Measurements from ENCODE around the gene GGTA1.

The GGTA1 gene

DNA sequence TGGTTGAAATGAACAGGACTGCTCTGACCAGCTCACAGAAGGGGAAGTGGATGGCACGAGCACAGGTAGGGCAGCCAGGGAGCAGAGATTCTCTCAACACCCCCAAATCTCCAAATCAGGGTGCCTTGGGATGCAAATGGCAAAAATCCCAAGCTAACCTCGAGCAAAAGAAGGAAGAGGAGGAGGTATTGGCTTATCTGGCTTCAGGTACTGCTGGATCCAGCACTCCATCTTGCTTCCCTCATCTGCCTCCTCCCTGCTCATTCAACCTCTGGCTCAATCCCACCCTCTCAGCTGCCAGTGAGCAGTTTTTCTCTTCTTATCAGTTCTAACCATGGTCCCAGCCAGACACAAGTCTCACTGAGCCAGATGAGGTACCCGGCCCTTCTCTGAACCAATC is 41.6 kb upstream of the GGTA1 start:
- CTCF ChIA-PET, result interaction anchor here (0.6 to 1.7 kb wide), 2 partner anchors 9 to 482 kb away, joined by 3 to 5 read pairs; no protein-coding TSS in a partner anchor
- no peak for TF ChIP-seq SP1 (IDR thresholded peaks at IDR 0.05)
- TF ChIP-seq CTBP1 (IDR thresholded peaks at IDR 0.05; ENCODE audit: borderline replicate concordance), result no peak
- TF ChIP-seq HDGF (IDR thresholded peaks at IDR 0.05; ENCODE audit: borderline replicate concordance), result no peak
- TF ChIP-seq ARNT (IDR thresholded peaks at IDR 0.05), result no peak
- no peak for TF ChIP-seq LEF1 (IDR thresholded peaks at IDR 0.05; ENCODE audit: borderline replicate concordance)
- TF ChIP-seq FOXA1 (IDR thresholded peaks at IDR 0.05), result no peak
- no peak for TF ChIP-seq ZNF384 (IDR thresholded peaks at IDR 0.05)
- TF ChIP-seq SUZ12 (IDR thresholded peaks at IDR 0.05), result no peak
- no peak for TF ChIP-seq NFRKB (IDR thresholded peaks at IDR 0.05)
- TF ChIP-seq, protein P1, sequence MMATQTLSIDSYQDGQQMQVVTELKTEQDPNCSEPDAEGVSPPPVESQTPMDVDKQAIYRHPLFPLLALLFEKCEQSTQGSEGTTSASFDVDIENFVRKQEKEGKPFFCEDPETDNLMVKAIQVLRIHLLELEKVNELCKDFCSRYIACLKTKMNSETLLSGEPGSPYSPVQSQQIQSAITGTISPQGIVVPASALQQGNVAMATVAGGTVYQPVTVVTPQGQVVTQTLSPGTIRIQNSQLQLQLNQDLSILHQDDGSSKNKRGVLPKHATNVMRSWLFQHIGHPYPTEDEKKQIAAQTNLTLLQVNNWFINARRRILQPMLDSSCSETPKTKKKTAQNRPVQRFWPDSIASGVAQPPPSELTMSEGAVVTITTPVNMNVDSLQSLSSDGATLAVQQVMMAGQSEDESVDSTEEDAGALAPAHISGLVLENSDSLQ (IDR thresholded peaks at IDR 0.05), result no peak
- no peak for TF ChIP-seq TARDBP (IDR thresholded peaks at IDR 0.05)
- TF ChIP-seq ELF4 (IDR thresholded peaks at IDR 0.05), result no peak
- TF ChIP-seq FOXM1 (IDR thresholded peaks at IDR 0.05; ENCODE audit: borderline replicate concordance), result no peak
- TF ChIP-seq BHLHE40 (IDR thresholded peaks at IDR 0.05; ENCODE audit: borderline replicate concordance), result no peak
- TF ChIP-seq FOXK2 (IDR thresholded peaks at IDR 0.05), result no peak
- DNase-seq (ENCODE audit: extremely low spot score), result no peak
- POLR2A ChIA-PET, result no interaction called here

DNA sequence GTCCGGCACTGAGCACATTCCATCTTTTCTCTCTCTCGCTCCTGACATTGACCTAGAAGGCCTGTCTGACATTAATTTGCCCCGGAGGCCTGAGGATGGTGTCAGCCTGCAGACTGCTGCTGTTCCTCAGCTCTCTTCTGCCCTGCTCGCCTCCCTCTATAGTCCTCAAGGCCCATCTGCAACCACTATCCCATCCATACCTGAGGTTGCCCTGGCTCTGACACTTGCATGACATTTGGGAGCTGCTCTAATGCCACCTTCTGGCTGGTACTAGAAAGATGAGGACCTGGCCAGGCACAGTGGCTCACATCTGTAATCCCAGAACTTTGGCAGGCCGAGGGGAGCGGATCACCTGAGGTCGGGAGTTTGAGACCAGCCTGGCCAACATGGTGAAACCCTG is 38.6 kb upstream of the GGTA1 start:
- DNase-seq (ENCODE audit: extremely low spot score), result no peak
- ChIA-PET CTCF (no interaction called here), POLR2A (no interaction called here)
- TF ChIP-seq ARNT (IDR thresholded peaks at IDR 0.05) (no peak), NFRKB (IDR thresholded peaks at IDR 0.05) (no peak), SP1 (IDR thresholded peaks at IDR 0.05) (no peak), L3MBTL2 (conservative IDR thresholded peaks at IDR 0.05) (no peak), ZNF384 (IDR thresholded peaks at IDR 0.05) (no peak), CTBP1 (IDR thresholded peaks at IDR 0.05; ENCODE audit: borderline replicate concordance) (no peak)

DNA sequence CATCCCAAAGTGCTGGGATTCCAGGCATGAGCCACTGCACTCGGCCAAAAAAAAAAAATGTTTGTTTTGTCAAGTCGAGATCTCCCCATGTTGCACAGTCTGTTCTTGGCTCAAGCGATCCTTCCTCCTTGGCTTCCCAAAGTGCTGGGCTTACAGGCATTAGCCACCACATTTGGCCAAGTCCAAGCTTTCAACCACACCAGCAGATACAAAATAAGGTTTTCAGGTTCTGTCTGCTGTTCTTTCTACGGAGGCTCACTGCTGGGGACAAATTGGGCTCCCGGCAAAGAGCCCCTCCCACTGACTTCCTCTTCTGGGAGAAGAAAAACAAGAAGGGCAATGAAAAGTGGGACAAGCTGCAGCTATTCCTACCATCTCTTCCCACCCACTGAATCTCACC is 37.6 kb upstream of the GGTA1 start:
- TF ChIP-seq FOXA1 (IDR thresholded peaks at IDR 0.05), result no peak
- TF ChIP-seq BHLHE40 (IDR thresholded peaks at IDR 0.05; ENCODE audit: borderline replicate concordance), result no peak
- TF ChIP-seq SUZ12 (IDR thresholded peaks at IDR 0.05), result no peak
- TF ChIP-seq L3MBTL2 (conservative IDR thresholded peaks at IDR 0.05), result no peak
- TF ChIP-seq NFRKB (IDR thresholded peaks at IDR 0.05), result no peak
- no peak for TF ChIP-seq ARNT (IDR thresholded peaks at IDR 0.05)
- TF ChIP-seq TARDBP (IDR thresholded peaks at IDR 0.05), result no peak
- no peak for TF ChIP-seq FOXM1 (IDR thresholded peaks at IDR 0.05; ENCODE audit: borderline replicate concordance)
- no peak for TF ChIP-seq HDGF (IDR thresholded peaks at IDR 0.05; ENCODE audit: borderline replicate concordance)
- TF ChIP-seq, protein P1 (IDR thresholded peaks at IDR 0.05), result no peak
- TF ChIP-seq CTBP1 (IDR thresholded peaks at IDR 0.05; ENCODE audit: borderline replicate concordance), result no peak
- no peak for TF ChIP-seq ZNF384 (IDR thresholded peaks at IDR 0.05)
- TF ChIP-seq FOXK2 (IDR thresholded peaks at IDR 0.05), result no peak
- TF ChIP-seq SP1 (IDR thresholded peaks at IDR 0.05), result no peak
- no peak for TF ChIP-seq LEF1 (IDR thresholded peaks at IDR 0.05; ENCODE audit: borderline replicate concordance)
- no peak for TF ChIP-seq ELF4 (IDR thresholded peaks at IDR 0.05)
- ChIA-PET POLR2A (no interaction called here), CTCF (interaction anchor here (0.7 kb wide), 2 partner anchors 35 to 217 kb away, joined by 3 to 4 read pairs; no protein-coding TSS in a partner anchor)
- DNase-seq (ENCODE audit: extremely low spot score), result no peak

DNA sequence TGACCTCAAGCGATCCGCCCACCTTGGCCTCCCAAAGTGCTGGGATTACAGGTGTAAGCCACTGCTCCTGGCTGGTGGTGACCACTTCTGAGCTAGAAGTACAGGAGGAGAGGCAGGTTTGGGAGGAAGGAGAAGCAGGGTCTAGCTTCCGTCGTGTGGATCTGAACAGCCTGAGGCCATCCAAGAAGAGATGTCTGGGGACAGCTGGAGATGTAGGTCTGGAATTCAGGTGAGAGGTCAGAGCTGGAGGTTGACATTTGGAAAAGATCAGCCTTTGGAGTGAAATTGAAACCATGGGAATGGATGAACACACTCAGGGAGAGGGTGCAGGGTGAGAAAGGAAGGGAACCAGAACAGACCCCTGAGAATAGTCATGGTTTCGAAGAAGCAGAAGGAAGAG is 33.2 kb upstream of the GGTA1 start:
- ChIA-PET CTCF (interaction anchor here (1.5 kb wide), 1 partner anchor 18 kb away, joined by 4 read pairs; no protein-coding TSS in a partner anchor), POLR2A (no interaction called here)
- DNase-seq (ENCODE audit: extremely low spot score), result no peak
- TF ChIP-seq ZNF384 (IDR thresholded peaks at IDR 0.05) (no peak), SUZ12 (IDR thresholded peaks at IDR 0.05) (no peak), ELF4 (IDR thresholded peaks at IDR 0.05) (no peak), FOXA1 (IDR thresholded peaks at IDR 0.05) (no peak)
- TF ChIP-seq, protein P1 (IDR thresholded peaks at IDR 0.05), result no peak

DNA sequence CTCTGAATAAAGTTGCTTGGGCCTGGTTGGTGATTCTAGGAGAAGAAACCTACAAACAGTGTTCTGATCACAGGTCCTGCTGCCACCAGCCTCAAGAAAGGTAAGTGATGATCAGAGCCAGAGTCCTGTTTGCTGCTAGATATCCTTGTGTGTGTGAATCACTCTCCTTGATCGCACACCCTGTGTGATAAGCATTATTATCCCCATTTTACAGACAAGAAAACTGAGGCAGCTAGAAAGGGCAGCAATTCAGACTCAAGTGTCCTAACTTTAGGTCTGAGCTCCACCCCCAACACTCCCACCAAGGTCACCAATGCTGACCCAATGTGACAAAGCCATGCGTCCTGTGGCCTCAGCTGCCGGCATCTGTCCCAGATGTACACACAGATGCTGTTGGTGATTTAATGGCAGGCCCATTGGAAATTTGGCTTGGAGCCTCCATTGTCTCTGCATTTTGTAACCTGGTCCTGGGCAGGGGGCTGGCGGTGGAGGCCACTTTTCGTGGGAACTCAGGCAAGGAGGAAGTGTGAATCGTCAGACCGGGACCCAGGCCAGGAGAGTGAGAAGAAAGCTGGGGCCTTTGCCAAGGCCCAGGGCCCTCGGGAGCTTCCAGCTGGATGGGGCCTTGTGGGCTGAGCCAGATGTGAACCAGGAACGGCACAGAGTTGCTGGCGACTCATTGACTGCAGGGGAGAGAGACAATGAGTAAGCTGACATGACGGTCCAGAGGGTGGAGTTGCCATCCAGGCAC is 29.8 kb upstream of the GGTA1 start:
- ChIA-PET POLR2A (no interaction called here), CTCF (interaction anchor here (1.0 to 1.2 kb wide), 2 partner anchors 14 to 16 kb away, joined by 3 read pairs; no protein-coding TSS in a partner anchor)
- no peak for TF ChIP-seq SP1 (IDR thresholded peaks at IDR 0.05)
- DNase-seq (ENCODE audit: extremely low spot score), result no peak

DNA sequence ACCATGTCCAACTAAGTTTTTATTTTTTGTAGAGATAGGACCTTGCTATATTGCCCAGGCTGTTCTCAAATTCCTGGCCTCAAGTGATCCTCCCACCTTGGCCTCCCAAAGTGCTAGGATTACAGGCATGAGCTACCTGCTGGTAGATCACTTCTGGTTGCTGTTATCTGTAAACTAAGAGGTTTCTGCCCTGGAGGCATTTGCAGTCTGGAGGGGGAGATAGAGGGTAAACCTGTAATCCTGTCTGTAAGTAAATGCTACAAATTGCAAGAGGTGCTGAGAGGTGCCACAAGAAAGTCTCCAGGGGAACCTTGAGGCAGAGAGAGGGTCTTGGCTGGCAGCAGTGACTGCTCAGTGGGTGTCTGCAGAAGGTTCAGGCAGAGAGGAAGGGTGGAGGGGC is 29.0 kb upstream of the GGTA1 start:
- TF ChIP-seq FOXA1 (IDR thresholded peaks at IDR 0.05) (no peak), FOXK2 (IDR thresholded peaks at IDR 0.05) (no peak), LEF1 (IDR thresholded peaks at IDR 0.05; ENCODE audit: borderline replicate concordance) (no peak), ZNF384 (IDR thresholded peaks at IDR 0.05) (no peak), TARDBP (IDR thresholded peaks at IDR 0.05) (no peak), BHLHE40 (IDR thresholded peaks at IDR 0.05; ENCODE audit: borderline replicate concordance) (no peak), SP1 (IDR thresholded peaks at IDR 0.05) (no peak), FOXM1 (IDR thresholded peaks at IDR 0.05; ENCODE audit: borderline replicate concordance) (no peak), HDGF (IDR thresholded peaks at IDR 0.05; ENCODE audit: borderline replicate concordance) (no peak), ARNT (IDR thresholded peaks at IDR 0.05) (no peak), ELF4 (IDR thresholded peaks at IDR 0.05) (no peak), NFRKB (IDR thresholded peaks at IDR 0.05) (no peak), SUZ12 (IDR thresholded peaks at IDR 0.05) (no peak), CTBP1 (IDR thresholded peaks at IDR 0.05; ENCODE audit: borderline replicate concordance) (no peak), L3MBTL2 (conservative IDR thresholded peaks at IDR 0.05) (no peak)
- TF ChIP-seq, protein P1 (IDR thresholded peaks at IDR 0.05), result no peak
- no peak for DNase-seq (ENCODE audit: extremely low spot score)
- POLR2A ChIA-PET, result no interaction called here
- CTCF ChIA-PET, result interaction anchor here (1.2 kb wide), 1 partner anchor 15 kb away, joined by 3 read pairs; no protein-coding TSS in a partner anchor

All from HEK293T (cell line).